ENCODE results near the gene SHBG.

Gene SHBG

GRCh38 chr17:7651665-7652387, 21.9 kb downstream of the SHBG start:
- TF ChIP-seq GATA2 (IDR thresholded peaks at IDR 0.05; ENCODE audit: low read depth, low read length) (no peak), GATA3 (IDR thresholded peaks at IDR 0.05; ENCODE audit: low read depth, low read length) (no peak)

GRCh38 chr17:7652388-7653356, 22.7 kb downstream of the SHBG start:
- TF ChIP-seq GATA3 (IDR thresholded peaks at IDR 0.05; ENCODE audit: low read depth, low read length) (no peak), GATA2 (IDR thresholded peaks at IDR 0.05; ENCODE audit: low read depth, low read length) (no peak)

GRCh38 chr17:7654832-7655540, 25.1 kb downstream of the SHBG start:
- no peak for TF ChIP-seq GATA3 (IDR thresholded peaks at IDR 0.05; ENCODE audit: low read depth, low read length)
- no peak for TF ChIP-seq GATA2 (IDR thresholded peaks at IDR 0.05; ENCODE audit: low read depth, low read length)

DNA sequence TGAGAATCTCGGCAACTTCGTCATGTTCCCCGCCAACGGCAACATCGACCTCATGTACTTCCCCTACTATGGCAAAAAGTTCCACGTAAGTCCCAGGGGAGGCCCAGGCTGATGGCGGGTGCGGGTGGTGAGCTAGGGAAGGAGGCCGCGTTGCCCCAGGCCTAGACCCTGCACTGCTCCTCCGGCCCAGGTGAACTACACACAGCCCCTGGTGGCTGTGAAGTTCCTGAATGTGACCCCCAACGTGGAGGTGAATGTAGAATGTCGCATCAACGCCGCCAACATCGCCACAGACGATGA, 25.6 kb downstream of the SHBG start:
- no peak for TF ChIP-seq GATA3 (IDR thresholded peaks at IDR 0.05; ENCODE audit: low read depth, low read length)
- TF ChIP-seq GATA2 (IDR thresholded peaks at IDR 0.05; ENCODE audit: low read depth, low read length): no peak

DNA sequence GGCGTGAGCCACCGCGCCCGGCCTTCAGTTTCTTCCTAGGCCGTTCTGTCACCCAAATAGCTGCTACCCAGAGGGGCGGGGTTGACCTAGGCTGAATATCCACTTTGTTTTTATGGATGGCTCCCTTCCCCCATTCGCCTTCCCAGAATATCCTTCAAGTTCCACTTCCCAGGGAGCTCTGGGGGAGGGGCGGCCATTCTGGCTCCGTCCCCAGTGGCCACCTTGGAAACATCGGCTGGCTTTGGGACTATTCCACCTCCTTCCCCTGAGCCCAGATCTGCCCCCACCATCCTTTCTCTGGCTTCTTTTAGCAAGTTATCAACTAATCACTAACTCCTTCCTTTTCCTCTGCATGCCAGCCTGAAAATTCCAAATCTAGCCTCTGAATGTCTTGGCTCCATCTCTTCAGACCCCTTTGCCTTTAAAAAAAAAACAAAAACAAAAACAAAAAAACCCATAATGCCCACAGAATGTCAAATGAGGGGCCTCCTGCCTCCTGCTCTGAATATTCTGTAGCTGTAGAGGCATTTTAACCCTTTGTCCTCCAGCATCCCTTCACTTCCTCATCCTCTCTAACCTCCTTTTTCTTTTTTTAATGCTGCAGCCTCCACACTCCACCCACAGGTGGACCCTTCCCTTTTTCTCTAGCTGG, 27.1 kb downstream of the SHBG start:
- TF ChIP-seq GATA3 (IDR thresholded peaks at IDR 0.05; ENCODE audit: low read depth, low read length): no peak

GRCh38 chr17:7667656-7668406, 37.9 kb downstream of the SHBG start:
- no peak for TF ChIP-seq GATA3 (IDR thresholded peaks at IDR 0.05; ENCODE audit: low read depth, low read length)
- no peak for TF ChIP-seq GATA2 (IDR thresholded peaks at IDR 0.05; ENCODE audit: low read depth, low read length)

DNA sequence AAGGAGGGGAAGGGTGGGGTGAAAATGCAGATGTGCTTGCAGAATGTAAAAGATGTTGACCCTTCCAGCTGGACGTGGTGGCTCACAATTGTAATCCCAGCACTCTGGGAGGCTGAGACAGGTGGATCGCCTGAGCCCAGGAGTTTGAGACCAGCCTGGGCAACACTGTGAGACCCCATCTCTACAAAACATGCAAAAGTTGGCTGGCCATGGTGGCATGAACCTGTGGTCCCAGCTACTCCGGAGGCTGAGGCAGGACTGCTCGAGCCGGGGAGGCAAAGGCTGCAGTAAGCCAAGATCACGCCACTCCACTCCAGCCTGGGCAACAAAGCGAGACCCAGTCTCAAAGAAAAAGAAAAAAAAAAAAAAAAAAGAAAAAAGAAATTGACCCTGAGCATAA, 38.5 kb downstream of the SHBG start:
- no peak for TF ChIP-seq GATA2 (IDR thresholded peaks at IDR 0.05; ENCODE audit: low read depth, low read length)
- TF ChIP-seq GATA3 (IDR thresholded peaks at IDR 0.05; ENCODE audit: low read depth, low read length): no peak

DNA sequence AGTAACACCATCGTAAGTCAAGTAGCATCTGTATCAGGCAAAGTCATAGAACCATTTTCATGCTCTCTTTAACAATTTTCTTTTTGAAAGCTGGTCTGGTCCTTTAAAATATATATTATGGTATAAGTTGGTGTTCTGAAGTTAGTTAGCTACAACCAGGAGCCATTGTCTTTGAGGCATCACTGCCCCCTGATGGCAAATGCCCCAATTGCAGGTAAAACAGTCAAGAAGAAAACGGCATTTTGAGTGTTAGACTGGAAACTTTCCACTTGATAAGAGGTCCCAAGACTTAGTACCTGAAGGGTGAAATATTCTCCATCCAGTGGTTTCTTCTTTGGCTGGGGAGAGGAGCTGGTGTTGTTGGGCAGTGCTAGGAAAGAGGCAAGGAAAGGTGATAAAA, 43.3 kb downstream of the SHBG start:
- no peak for TF ChIP-seq GATA3 (IDR thresholded peaks at IDR 0.05; ENCODE audit: low read depth, low read length)
- no peak for TF ChIP-seq GATA2 (IDR thresholded peaks at IDR 0.05; ENCODE audit: low read depth, low read length)

GRCh38 chr17:7674934-7675333, 45.0 kb downstream of the SHBG start:
- TF ChIP-seq GATA3 (IDR thresholded peaks at IDR 0.05; ENCODE audit: low read depth, low read length) (no peak), GATA2 (IDR thresholded peaks at IDR 0.05; ENCODE audit: low read depth, low read length) (no peak)

- TF ChIP-seq GATA2 (IDR thresholded peaks at IDR 0.05; ENCODE audit: low read depth, low read length) (no peak), GATA3 (IDR thresholded peaks at IDR 0.05; ENCODE audit: low read depth, low read length) (no peak)
Measured at GRCh38 chr17:7676533-7676932, 46.6 kb downstream of the SHBG start.

- TF ChIP-seq GATA2 (IDR thresholded peaks at IDR 0.05; ENCODE audit: low read depth, low read length) (no peak), GATA3 (IDR thresholded peaks at IDR 0.05; ENCODE audit: low read depth, low read length) (no peak)
Measured at GRCh38 chr17:7677388-7678067, 47.6 kb downstream of the SHBG start.

Measured in SH-SY5Y (cell line).